WTC11 (cell line): ENCODE measurements around the gene ABCC4.

ENCODE experiments used
- CTCF ChIP-seq: fragments of 200-600 bp; IDR thresholded peaks from 2 replicates; pipeline ENCODE4 v1.8.0; 2022; ENCODE audit warnings: antibody characterized with exemption
- KAT7 ChIP-seq: sonication (generic); formaldehyde crosslinking; IDR thresholded peaks from 2 replicates; pipeline ENCODE4 v1.8.1; 2023; ENCODE audit warnings: missing genetic modification reagents, mild to moderate bottlenecking, borderline replicate concordance
- PRRX2 ChIP-seq: fragments of 250-450 bp; sonication (Bioruptor Pico); IDR thresholded peaks from 2 replicates; pipeline ENCODE4 v1.8.0; 2021; ENCODE audit warnings: mild to moderate bottlenecking

GRCh38 chr13:95039415-95039814, 261.8 kb downstream of the ABCC4 start:
- TF ChIP-seq CTCF: no peak
- TF ChIP-seq KAT7 (CRISPR knock-in tag): no peak
- TF ChIP-seq PRRX2 (CRISPR knock-in tag): no peak
